22Rv1 (cell line): ENCODE data around the gene CALHM6.

Experiments
- H3K27ac ChIP-seq: fragments of 450-650 bp; 2 replicates; pipeline ENCODE4 v1.5.1; 2017
- ZFX ChIP-seq: fragments of 450-650 bp; IDR thresholded peaks from 2 replicates; pipeline ENCODE4 v1.6.1; 2017; ENCODE audit warnings: antibody characterized with exemption, borderline replicate concordance
- TF ChIP-seq, protein P1 (sequence below): fragments of 450-650 bp; IDR thresholded peaks from 2 replicates; pipeline ENCODE4 v1.5.1; 2017; ENCODE audit warnings: mild to moderate bottlenecking

CALHM6 gene

GRCh38 chr6:116497113-116497676 is 36.0 kb downstream of the CALHM6 start:
- TF ChIP-seq, protein P1, sequence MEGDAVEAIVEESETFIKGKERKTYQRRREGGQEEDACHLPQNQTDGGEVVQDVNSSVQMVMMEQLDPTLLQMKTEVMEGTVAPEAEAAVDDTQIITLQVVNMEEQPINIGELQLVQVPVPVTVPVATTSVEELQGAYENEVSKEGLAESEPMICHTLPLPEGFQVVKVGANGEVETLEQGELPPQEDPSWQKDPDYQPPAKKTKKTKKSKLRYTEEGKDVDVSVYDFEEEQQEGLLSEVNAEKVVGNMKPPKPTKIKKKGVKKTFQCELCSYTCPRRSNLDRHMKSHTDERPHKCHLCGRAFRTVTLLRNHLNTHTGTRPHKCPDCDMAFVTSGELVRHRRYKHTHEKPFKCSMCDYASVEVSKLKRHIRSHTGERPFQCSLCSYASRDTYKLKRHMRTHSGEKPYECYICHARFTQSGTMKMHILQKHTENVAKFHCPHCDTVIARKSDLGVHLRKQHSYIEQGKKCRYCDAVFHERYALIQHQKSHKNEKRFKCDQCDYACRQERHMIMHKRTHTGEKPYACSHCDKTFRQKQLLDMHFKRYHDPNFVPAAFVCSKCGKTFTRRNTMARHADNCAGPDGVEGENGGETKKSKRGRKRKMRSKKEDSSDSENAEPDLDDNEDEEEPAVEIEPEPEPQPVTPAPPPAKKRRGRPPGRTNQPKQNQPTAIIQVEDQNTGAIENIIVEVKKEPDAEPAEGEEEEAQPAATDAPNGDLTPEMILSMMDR = no peak
- TF ChIP-seq ZFX = no peak
- H3K27ac ChIP-seq = no peak overlapping the region

DNA sequence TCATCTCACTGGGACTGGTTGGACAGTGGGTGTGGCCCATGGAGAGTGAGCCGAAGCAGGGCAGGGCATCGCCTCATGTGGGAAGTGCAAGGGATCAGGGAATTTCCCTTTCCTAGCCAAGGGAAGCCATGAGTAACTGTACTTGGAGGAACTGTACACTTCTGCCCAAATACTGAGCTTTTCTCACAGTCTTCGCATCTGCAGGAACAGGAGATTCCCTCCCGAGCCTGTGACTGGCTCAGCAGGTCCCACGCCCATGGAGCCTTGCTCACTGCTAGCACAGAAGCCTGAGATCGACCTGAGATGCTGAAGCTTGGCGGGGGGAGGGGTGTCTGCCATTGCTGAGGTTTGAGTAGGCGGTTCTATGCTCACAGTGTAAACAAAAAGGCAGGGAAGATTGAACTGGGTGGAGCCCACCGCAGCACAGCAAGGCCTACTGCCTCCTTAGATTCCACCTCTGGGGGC is 39.8 kb downstream of the CALHM6 start:
- peak overlapping the region; percentile 33; the same call in 1 of the 2 replicates for H3K27ac ChIP-seq
- TF ChIP-seq, protein P1 = no peak; the same call in 1 of the 2 replicates
- no peak for TF ChIP-seq ZFX

GRCh38 chr6:116507324-116507723 is 46.1 kb downstream of the CALHM6 start:
- H3K27ac ChIP-seq = no peak overlapping the region
- no peak for TF ChIP-seq ZFX
- TF ChIP-seq, protein P1 = no peak

DNA sequence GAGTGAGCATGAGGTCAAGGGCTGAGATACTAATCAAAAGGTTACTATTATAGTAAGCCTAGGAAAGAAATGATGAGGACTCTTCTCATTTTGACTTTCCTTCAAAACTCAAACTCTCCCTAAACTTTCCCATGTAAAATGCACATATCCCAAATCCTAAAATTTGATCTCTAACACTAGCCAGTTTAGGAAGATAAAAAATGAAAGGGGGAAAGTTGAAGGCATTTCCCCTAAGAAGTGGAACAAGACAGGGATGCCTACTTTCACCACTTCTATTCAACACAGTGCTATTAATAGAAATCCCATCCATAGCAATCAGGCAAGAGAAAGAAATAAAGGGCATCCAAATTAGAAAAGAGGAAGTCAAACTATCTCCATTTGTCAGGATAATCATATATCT is 47.4 kb downstream of the CALHM6 start:
- no peak overlapping the region for H3K27ac ChIP-seq
- TF ChIP-seq, protein P1 = no peak
- no peak for TF ChIP-seq ZFX

DNA sequence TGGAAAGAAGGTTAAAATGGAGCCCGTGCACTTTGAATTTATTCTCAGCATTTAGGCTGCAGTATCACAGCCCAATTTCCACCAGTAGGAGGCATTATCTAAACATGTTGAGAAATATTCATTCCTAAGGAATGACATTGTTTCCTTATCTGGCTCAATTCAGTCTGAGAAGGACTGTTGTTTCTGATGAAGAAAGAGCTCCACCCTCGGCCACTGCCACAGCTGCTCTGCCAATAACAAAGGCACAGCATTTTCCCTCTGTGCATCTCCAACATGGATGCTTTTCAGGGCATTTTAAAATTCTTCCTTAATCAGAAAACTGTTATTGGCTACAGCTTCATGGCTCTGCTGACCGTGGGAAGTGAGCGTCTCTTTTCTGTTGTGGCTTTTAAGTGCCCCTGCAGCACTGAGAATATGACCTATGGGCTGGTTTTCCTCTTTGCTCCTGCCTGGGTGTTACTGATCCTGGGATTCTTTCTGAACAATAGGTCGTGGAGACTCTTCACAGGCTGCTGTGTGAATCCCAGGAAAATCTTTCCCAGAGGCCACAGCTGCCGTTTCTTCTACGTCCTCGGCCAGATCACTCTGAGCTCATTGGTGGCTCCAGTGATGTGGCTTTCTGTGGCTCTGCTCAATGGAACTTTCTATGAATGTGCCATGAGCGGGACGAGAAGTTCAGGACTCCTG is 50.4 kb downstream of the CALHM6 start, which contains the start of gene CALHM5:
CALHM5 (plus strand) TSS at position 216 of the 687 bp plus-strand sequence; CDS start at position 274, 58 bp downstream.
- H3K27ac ChIP-seq = no peak within 1 kb of the TSS
- TF ChIP-seq, protein P1 = peak; percentile 49
- TF ChIP-seq ZFX = no peak

DNA sequence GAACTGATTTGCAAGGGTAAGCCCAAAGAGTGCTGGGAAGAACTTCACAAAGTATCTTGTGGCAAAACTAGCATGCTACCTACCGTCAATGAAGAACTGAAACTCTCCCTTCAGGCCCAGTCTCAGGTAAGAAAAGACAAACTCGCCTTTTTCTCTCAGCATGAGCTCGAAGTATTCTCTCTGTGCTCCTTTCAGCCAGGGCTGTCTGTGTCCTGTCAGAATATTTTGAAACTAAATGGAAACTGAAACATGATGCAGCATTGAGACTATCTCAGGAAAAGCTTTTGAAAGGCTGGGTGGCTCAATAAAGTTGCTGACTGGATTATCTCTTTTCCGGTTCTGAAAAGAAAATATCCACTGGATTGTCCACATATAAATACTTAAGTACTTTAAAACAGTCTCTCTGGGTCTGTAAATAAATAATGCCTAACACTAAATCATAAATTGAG is 51.0 kb downstream of the CALHM6 start:
- H3K27ac ChIP-seq = no peak overlapping the region
- no peak for TF ChIP-seq ZFX
- TF ChIP-seq, protein P1 = no peak

DNA sequence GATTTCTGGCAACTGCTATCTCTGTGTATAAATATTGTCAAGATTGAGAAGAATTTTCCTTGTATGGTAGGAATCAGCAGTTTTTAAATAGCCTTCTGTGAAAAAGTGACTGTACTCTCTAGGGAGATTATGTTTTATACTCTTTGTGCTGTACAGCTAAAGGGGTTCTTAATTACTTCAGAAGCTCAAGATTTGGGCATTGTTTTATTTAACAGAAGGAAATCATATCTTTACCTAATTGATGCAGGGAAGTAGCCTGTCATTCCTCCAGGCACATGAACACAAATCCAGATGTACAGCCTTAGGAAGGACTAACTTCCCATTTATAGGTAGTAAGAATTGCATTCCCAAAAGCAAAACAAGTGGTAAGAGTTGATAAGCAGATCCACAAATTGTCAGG is 51.6 kb downstream of the CALHM6 start:
- H3K27ac ChIP-seq = no peak overlapping the region
- no peak for TF ChIP-seq ZFX
- TF ChIP-seq, protein P1 = no peak
